ENCODE data around the gene POLR2F. TPM values are rescaled to one million over a fixed set of nuclear protein-coding genes. Genes with fewer than 3 reads are reported as not detected.

The POLR2F gene
- polyA plus RNA-seq, 1 of the 3 experiments (the other 2 are of a cell fraction): 255 TPM

- H3K9me3 ChIP-seq: no peaks in the 10 kb centered on the region
- no peak overlapping the region for H2AFZ ChIP-seq (ENCODE audit: low read depth)
- no peaks in the 10 kb centered on the region; a peak in 1 of 4 replicates for H3K4me1 ChIP-seq (ENCODE audit: control insufficient read depth in 1 of 2, insufficient read depth in 2 of 2, low read depth in 1 of 2, low read length in 1 of 2)
- H3K9me2 ChIP-seq: no peaks in the 10 kb centered on the region
- no peak overlapping the region for H3K4me3 ChIP-seq (ENCODE audit: low read depth in 2 of 2, low read length in 1 of 2)
- no peaks in the 10 kb centered on the region for H4K20me1 ChIP-seq (ENCODE audit: insufficient read depth)
- no peaks in the 10 kb centered on the region for H3K79me2 ChIP-seq (ENCODE audit: insufficient read depth)
- WGBS (ENCODE audit: low lambda C conversion rate): 57% methylated on average over 1 of the region's 7 CpGs
- ChIA-PET POLR2A (no interaction called here), CTCF (no interaction called here)
- no peak overlapping the region for H3K27ac ChIP-seq (ENCODE audit: low read depth in 2 of 2, low read length in 1 of 2)
- no peak overlapping the region for H3K9ac ChIP-seq
- H3K27me3 ChIP-seq (ENCODE audit: insufficient read depth): no peaks in the 10 kb centered on the region
- DNase-seq: no peak
- TF ChIP-seq USF1 (IDR thresholded peaks at IDR 0.05; ENCODE audit: borderline replicate concordance, low read depth): no peak
- TF ChIP-seq IRF3 (IDR thresholded peaks at IDR 0.05; ENCODE audit: low read depth, low read length): no peak
- no peak for TF ChIP-seq GATA2 (CRISPR knock-in tag; IDR thresholded peaks at IDR 0.05)
- TF ChIP-seq JUND (IDR thresholded peaks at IDR 0.05): no peak
- no peak for TF ChIP-seq GABPA (IDR thresholded peaks at IDR 0.05; ENCODE audit: low read depth)
- no peak for TF ChIP-seq CHD2 (IDR thresholded peaks at IDR 0.05; ENCODE audit: low read length, partially characterized antibody)
- no peak for TF ChIP-seq PBX3 (IDR thresholded peaks at IDR 0.05)
- TF ChIP-seq SMC3 (IDR thresholded peaks at IDR 0.05; ENCODE audit: low read depth, low read length): no peak
- TF ChIP-seq EP300 (IDR thresholded peaks at IDR 0.05; ENCODE audit: borderline replicate concordance in 1 of 2, low read depth in 1 of 2, low read length in 1 of 2): no peak
- TF ChIP-seq RFX5 (IDR thresholded peaks at IDR 0.05; ENCODE audit: low read length): no peak
- no peak for TF ChIP-seq MXI1 (IDR thresholded peaks at IDR 0.05; ENCODE audit: low read depth, low read length)
- TF ChIP-seq POLR2AphosphoS5 (IDR thresholded peaks at IDR 0.05; ENCODE audit: low read depth, low read length): no peak
- no peak for TF ChIP-seq RCOR1 (IDR thresholded peaks at IDR 0.05; ENCODE audit: low read length)
- no peak for TF ChIP-seq MAX (IDR thresholded peaks at IDR 0.05; ENCODE audit: low read depth)
- TF ChIP-seq FOXJ3 (CRISPR knock-in tag; IDR thresholded peaks at IDR 0.05): no peak
- TF ChIP-seq RXRA (IDR thresholded peaks at IDR 0.05; ENCODE audit: borderline replicate concordance, low read depth): no peak
- no peak for TF ChIP-seq USF2 (IDR thresholded peaks at IDR 0.05; ENCODE audit: borderline replicate concordance, low read depth, low read length)
- no peak for TF ChIP-seq ELF1 (IDR thresholded peaks at IDR 0.05)
- TF ChIP-seq ZBTB33 (IDR thresholded peaks at IDR 0.05; ENCODE audit: borderline replicate concordance, low read depth): no peak
- no peaks in the 10 kb centered on the region for H3K36me3 ChIP-seq (replicated peaks in 1 of 2; ENCODE audit: control insufficient read depth in 1 of 2, insufficient read depth in 2 of 2, low read length in 1 of 2)
- H3K4me2 ChIP-seq: no peak overlapping the region
- H3F3A ChIP-seq (replicated peaks; ENCODE audit: insufficient read depth): no peaks in the 10 kb centered on the region
Measured at GRCh38 chr22:38017272-38017920, 63.9 kb downstream of the POLR2F start.
